ENCODE results near the gene ZDHHC7.

GRCh38 chr16:85008271-85008670, 3.1 kb downstream of the ZDHHC7 start:
- TF ChIP-seq EZH2phosphoT487 (IDR thresholded peaks at IDR 0.05; ENCODE audit: insufficient read depth, low read depth): no peak
- no peak for TF ChIP-seq EZH2 (IDR thresholded peaks at IDR 0.05; ENCODE audit: insufficient read depth, poor library complexity, severe bottlenecking)
